Measurements from ENCODE around the gene KCNQ5.

Gene KCNQ5

GRCh38 chr6:72711731-72712130 lies 89.9 kb downstream of the KCNQ5 start:
- DNase-seq (ENCODE audit: low read depth), result no peak
- TF ChIP-seq, protein P1, sequence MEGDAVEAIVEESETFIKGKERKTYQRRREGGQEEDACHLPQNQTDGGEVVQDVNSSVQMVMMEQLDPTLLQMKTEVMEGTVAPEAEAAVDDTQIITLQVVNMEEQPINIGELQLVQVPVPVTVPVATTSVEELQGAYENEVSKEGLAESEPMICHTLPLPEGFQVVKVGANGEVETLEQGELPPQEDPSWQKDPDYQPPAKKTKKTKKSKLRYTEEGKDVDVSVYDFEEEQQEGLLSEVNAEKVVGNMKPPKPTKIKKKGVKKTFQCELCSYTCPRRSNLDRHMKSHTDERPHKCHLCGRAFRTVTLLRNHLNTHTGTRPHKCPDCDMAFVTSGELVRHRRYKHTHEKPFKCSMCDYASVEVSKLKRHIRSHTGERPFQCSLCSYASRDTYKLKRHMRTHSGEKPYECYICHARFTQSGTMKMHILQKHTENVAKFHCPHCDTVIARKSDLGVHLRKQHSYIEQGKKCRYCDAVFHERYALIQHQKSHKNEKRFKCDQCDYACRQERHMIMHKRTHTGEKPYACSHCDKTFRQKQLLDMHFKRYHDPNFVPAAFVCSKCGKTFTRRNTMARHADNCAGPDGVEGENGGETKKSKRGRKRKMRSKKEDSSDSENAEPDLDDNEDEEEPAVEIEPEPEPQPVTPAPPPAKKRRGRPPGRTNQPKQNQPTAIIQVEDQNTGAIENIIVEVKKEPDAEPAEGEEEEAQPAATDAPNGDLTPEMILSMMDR (IDR thresholded peaks at IDR 0.05; ENCODE audit: control insufficient read depth, insufficient read depth, low read depth, low read length, missing control alignments), result no peak
- H3K4me3 ChIP-seq (ENCODE audit: control insufficient read depth, low read depth, low read length), result no peak overlapping the region

GRCh38 chr6:72712910-72713309 lies 91.0 kb downstream of the KCNQ5 start:
- no peak for DNase-seq (ENCODE audit: low read depth)
- TF ChIP-seq, protein P1 (IDR thresholded peaks at IDR 0.05; ENCODE audit: control insufficient read depth, insufficient read depth, low read depth, low read length, missing control alignments), result no peak
- H3K4me3 ChIP-seq (ENCODE audit: control insufficient read depth, low read depth, low read length), result no peak overlapping the region

GRCh38 chr6:72715119-72715518 lies 93.3 kb downstream of the KCNQ5 start:
- no peak overlapping the region for H3K4me3 ChIP-seq (ENCODE audit: control insufficient read depth, low read depth, low read length)
- DNase-seq (ENCODE audit: low read depth), result no peak
- TF ChIP-seq, protein P1 (IDR thresholded peaks at IDR 0.05; ENCODE audit: control insufficient read depth, insufficient read depth, low read depth, low read length, missing control alignments), result no peak

DNA sequence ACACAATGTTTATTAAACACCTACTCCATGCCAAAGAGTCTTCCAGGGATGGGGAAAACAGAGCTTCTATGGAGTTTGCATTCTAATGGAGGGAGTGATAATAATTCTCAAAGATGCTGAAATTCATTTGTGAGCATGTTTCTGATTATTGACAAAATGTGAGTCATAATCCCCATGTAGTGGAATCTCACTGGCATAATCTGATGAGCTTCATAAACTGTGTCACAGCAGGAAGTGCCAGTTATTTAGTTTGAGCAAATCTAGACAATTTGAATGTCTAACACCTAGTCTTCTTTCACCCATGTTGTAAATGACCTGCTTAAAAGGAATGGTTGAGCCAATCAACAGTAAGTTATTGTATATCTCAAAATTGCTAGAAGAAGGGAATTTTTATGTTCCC lies 95.1 kb downstream of the KCNQ5 start:
- no peak for DNase-seq (ENCODE audit: low read depth)
- H3K4me3 ChIP-seq (ENCODE audit: control insufficient read depth, low read depth, low read length), result no peak overlapping the region
- TF ChIP-seq, protein P1 (IDR thresholded peaks at IDR 0.05; ENCODE audit: control insufficient read depth, insufficient read depth, low read depth, low read length, missing control alignments), result no peak

GRCh38 chr6:72720464-72720863 lies 98.6 kb downstream of the KCNQ5 start:
- DNase-seq (ENCODE audit: low read depth), result peak; percentile 17

GRCh38 chr6:72721346-72721745 lies 99.5 kb downstream of the KCNQ5 start:
- TF ChIP-seq, protein P1 (IDR thresholded peaks at IDR 0.05; ENCODE audit: control insufficient read depth, insufficient read depth, low read depth, low read length, missing control alignments), result no peak
- no peak overlapping the region for H3K4me3 ChIP-seq (ENCODE audit: control insufficient read depth, low read depth, low read length)
- DNase-seq (ENCODE audit: low read depth), result no peak

More at GRCh38 chr6:72720464-72720863, 98.6 kb downstream of the KCNQ5 start:
- TF ChIP-seq, protein P1 (IDR thresholded peaks at IDR 0.05; ENCODE audit: control insufficient read depth, insufficient read depth, low read depth, low read length, missing control alignments), result no peak
- no peak overlapping the region for H3K4me3 ChIP-seq (ENCODE audit: control insufficient read depth, low read depth, low read length)

- H3K4me3 ChIP-seq (ENCODE audit: control insufficient read depth, low read depth, low read length), result no peak overlapping the region
Observed at GRCh38 chr6:72724545-72724944, 102.7 kb downstream of the KCNQ5 start.

More at GRCh38 chr6:72724545-72724944, 102.7 kb downstream of the KCNQ5 start:
- TF ChIP-seq, protein P1 (IDR thresholded peaks at IDR 0.05; ENCODE audit: control insufficient read depth, insufficient read depth, low read depth, low read length, missing control alignments), result no peak
- no peak for DNase-seq (ENCODE audit: low read depth)
